Stimulated activated CD8-positive, alpha-beta memory T cell treated with anti-CD3 and anti-CD28 coated beads, Interleukin-2, amount 100 ng/mL, for 48 hours (primary cell): ENCODE data around the gene FKBP14.
A peak's percentile ranks its signal among the peaks of the same experiment; 100 is the strongest.

Experiments
- DNase-seq, 2 donors: peaks; one replicate each; pipeline ENCODE4 v3.0.0-alpha.2; 2020; ENCODE audit warnings: low read depth in 2 of 2

The FKBP14 gene

DNA sequence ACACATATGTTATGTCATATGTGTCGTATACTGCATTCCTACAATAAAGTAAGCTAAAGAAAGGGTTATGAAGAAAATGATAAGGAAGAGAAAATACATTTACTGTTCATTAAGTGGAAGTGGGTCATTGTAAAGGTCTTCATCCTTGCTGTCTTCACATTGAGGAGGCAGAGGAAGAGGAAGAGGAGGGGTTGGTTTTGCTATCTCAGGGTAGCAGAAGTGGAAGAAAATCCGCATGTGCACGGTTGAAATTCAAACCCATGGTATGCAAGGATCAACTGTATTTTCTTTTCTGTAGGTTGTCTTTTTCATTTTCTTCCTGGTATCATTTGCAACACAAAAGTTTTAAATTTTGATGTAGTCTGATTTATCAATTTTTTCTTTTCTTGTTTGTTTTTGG, 8.0 kb upstream of the FKBP14 start:
- no peak for DNase-seq

DNA sequence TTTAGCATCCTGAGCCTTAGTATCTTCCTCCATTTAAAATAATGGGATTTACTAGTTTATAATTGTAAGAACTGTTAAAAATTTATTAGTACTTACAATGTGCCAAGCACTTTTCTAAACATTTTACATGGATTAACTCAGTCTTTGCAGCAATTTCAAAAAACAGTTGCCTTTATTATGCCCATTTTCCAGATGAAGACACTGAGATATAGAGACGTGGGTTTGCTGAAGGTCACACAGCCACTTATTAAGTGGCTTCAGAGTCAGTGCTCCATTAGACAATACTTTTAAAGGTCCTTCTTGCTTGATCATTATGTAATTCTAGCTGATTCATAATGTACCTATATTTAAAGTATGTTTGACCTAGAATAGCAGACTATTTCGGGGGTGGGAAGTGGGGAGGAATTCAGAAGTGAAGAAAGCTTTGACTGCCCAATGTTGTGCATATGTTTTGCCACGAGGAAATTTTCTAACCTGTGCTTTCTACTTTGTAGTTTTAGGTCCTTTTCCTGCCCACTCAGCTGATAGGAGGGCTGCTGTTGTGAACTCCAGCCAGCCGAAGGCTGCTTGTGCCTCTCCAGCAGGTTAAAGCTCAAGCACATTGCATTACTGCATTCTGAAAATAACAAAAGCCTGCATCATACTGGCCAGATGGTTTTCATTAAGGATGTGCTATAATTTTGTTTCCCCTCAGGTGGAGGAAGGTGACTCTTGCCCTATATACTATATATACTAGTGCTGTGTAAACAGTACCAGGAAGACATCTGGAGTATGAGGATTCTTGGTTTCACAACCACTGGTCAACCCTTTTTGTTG, 6.0 kb upstream of the FKBP14 start:
- DNase-seq: no peak

DNA sequence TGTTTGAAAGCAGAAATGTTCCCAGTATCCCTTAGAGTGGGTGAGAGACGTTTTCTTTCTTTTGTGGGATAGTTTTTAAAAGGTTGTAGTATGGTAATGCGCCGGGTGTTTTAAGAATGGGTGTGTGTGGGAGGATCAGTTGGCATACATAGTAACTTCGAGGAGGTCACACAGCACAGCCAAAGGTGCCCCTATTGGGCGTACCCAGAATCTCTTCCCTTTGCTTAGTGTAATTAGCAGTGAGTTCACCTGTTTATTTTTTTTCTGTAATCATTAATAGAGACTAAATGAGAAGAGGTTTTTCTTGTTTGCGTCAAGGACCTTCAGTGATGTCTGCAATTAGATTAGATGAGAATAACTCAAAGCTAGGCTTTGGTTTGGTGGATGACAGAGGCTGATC, 3.2 kb upstream of the FKBP14 start:
- no peak for DNase-seq

DNA sequence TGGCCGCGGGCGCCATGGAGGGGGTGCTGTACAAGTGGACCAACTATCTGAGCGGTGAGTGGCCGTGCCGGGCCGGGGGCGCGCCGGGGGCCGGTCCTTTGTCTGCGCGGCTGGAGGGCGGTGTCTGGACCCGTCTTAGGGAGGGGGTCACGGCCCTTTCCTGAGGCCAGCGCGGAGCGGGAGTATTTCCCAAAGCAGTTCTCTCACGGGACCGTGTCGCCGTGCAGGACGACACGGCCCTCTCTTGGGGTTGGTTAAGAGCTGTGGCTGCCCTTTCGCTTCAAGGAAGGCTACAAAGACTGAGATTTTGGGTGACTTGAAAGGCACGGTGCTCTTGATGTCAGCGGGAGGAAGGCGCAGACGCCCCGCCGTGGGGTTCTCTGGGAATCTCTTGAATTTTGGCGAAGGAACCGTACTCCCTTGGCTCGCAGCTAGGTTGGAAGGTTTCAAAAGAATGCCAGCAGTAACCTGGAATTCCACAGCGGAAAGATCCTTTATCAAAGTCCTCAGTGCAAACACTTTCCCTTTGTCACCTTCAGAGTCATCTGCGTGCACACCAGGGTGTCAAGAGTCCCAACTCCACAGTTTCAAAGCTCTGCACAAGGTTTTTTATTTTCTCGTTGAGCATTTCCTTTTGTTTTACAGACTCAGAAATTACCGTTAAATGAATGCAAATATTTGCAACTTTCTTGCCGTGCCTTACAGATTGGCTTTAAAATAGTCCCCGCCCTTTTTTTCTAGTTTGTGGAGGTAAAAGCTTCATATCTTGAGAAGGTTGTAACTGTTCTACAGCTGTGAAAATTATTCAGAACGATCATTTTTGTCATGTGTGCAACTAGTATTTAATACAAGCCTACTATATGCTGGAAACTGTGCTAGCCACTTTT, 2.5 kb upstream of the FKBP14 start:
- peak in 1 of 2 donors; percentile 15 for DNase-seq

DNA sequence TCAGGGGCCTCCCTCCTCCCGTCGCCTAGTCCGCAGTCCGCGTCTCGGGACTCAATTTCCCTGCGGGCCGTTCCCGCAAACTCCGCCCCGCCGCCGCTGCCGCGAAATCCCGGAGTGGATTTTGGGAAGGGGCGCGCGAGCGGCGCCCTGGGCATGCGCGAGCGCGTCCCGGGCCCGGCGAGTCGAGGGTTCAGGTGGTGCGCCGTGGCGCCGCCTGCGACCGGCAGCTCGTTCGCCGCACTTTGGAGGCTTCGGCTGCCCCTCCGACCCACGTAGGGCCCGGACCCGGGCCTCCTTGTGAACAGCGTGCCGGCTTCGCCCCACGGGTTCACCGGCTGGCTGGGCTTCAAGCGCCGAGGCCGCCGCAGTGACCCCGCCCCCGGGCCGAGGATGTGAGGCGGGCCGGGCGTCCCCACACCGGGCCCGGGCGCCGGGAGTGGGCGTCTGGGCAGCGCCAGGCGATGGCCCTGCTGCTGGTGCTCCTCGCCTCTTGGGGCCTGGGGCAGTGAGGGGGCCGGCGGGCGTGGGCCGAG, 1.8 kb upstream of the FKBP14 start, which contains the start of gene PLEKHA8:
TSS of gene PLEKHA8 (plus strand) at position 197 of the 533 bp plus-strand sequence. CDS start 351 bp downstream, outside the sequence.
- peak; percentile 82 to 84 for DNase-seq

DNA sequence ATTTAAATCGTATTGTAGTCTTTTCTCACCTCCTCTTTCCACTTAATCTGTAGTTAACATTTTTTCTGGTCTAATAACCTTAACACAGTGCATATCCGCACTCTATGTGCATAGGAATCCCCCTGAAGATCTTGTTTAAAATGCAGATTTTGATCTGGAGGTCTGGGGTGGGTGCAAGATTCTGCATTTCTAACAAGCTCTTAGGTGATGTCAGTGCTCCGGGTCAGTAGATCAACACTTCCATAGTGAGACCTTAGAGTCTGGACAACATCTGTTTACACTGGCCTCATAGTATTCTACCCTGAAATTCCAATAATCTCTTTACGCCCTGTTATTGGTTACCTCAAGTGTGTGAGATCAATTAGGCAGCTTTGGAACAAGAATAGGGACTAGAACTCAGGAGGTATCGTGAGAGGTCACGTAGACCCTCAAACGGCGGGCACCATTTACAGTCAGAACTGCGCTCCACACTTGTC, 1.3 kb upstream of the FKBP14 start:
- DNase-seq: no peak

DNA sequence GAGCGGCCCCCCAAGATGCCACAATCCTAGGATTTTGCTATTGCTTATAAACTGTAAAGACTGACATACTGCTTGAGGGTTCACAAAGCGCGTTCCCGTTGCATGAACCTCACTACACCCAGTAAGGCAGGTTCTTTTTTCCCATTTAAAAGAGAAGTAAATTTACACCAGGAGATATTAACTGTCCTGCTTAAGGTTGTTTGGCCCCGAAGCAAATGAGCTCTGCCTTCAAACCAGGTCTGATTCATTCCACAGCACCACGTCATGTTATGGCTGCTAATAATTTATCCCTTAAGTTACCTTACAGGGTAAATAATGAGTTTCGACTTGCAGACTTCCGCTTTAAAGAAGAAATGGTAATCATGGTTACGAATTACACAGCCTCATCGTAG, 559 bp upstream of the FKBP14 start:
- DNase-seq: no peak

DNA sequence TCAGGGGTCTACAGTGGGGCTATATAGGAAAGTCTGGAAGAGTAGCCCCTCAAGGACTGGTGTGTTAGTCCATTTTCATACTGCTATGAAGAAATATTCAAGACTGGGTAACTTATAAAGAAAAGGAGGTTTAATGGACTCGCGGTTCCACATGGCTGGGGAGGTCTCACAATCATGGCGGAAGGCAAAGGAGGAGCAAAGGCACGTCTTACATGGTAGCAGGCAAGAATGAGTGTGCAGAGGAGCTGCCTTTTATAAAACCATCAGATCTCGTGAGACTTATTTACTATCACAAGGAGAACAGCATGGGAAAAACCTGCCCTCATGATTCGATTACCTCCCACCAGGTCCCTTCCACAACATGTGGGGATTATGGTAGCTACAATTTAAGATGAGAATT, 3.0 kb downstream of the FKBP14 start:
- no peak for DNase-seq

DNA sequence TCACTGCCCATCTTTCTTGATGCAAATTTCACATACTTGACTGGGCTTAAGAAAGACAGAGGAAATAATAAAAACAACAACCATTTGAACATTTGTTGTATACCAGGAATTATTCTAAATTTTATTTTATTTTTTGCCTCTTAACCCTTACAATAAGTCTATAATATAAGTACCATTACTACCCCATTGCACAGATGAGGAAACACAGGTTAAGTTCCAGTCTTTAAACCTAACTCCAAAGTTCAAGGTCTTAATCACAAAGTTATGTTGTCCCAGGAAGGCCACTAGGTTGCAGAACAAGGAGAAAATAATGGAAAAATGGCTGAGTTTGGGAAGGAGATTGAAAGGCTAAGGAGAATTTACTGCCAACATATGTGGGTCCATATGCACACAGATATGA, 3.5 kb downstream of the FKBP14 start:
- DNase-seq: no peak

DNA sequence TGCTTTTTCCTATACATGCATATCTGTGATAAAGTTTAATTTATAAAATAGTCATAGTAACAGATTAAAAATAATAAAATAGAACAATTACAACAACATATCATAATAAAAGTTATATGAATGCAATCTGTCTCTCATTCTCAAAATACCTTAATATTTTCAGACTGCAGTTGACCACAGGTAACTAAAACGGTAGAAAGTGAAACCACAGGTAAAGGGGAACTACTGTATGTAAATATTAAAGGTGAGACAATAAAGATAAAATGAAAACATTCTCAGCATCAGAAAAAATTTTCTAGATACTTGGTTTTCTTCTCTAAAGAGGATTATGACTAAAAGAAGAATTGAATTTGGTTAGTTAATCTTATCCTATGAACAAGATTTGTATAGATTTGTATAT, 6.0 kb downstream of the FKBP14 start:
- DNase-seq: no peak

DNA sequence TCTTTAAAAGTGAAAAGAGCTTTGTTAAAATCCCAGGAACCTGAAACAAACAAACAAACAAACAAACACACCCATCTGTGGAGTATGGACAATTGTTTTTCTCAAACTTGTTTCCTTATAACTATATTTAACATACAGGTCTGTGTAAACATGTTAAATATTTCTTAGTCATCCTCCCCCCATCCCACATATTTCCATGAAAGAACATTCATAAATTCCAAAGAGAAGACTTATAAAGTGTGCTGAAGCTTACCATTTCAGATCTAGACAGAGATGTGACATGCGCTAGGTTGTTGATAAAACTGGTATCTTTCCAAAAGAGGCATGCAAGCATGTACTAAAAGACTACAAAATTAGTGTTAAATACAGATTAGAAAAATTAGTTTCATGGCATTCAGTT, 6.5 kb downstream of the FKBP14 start:
- no peak for DNase-seq

DNA sequence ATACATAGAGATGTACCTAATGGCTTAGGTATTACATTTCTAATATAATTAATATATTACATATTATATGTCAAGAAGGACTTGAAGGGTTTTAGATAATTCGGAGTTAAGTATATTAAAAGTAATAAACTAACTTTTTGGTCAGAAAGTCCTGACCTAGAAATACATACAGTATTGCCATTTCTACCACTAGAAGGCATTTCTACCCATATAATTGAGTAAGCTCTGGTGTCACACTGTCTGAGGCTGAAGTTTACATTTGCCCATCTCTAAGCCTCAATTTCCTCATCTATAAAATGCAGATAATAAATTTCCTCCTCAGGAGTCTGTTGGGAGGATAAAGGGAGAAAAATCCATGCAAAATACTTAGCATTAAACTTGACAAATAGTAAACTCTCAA, 7.1 kb downstream of the FKBP14 start:
- DNase-seq: no peak

DNA sequence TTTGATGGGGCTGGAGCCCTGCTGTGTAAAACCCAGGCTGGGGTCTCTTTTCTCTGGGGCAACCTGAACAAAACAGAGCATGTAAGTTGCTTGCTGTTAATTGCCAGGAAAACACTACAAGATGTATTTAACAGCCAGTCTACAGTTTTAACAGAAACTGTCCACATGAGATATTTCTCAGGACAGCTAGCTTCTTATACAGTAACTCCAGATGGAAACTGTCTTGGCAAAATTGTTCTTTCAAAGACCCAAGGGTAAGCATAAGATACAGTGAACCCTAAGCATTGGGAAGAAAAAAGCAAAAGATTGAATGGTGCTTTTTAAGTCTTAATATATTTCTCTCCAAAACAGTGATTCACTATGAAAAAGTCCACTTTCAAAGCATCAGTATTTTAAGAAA, 8.1 kb downstream of the FKBP14 start:
- no peak for DNase-seq

DNA sequence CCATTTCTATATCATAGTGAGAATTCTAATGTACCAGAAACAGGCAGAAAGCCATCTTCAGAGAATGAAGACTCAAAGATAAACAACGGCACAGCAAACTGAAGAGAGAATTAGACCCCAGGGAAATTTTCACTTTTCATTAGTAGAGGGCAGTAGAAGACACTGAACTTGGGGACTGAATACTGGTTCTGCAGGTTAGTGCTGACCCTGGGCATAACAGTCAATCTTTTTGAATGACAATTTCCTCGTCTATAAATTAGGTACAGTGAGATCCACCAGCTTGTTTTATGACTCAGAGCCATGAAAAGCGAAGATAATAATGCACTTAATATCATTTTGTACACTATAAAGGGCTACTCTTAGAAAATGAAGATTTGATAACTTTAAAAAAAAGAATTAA, 13.7 kb downstream of the FKBP14 start:
- DNase-seq: no peak

DNA sequence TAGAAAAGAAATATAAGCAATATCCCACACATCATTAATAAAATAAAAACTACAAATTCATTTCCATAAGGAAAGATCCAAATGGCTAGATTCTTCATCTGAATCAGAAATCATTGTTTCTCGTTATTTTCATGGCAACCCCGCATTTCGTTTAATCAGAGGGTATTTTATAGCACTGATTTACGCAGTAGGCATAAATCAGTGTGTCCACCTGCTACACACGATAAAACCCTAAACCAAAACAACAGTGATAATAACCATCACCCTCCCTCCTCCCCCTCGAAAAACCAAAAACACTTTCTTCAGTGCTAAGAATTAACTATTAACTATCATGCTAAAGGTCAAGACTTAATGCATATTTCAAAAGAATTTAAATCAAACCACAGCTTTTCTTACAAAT, 16.5 kb downstream of the FKBP14 start:
- DNase-seq: no peak

DNA sequence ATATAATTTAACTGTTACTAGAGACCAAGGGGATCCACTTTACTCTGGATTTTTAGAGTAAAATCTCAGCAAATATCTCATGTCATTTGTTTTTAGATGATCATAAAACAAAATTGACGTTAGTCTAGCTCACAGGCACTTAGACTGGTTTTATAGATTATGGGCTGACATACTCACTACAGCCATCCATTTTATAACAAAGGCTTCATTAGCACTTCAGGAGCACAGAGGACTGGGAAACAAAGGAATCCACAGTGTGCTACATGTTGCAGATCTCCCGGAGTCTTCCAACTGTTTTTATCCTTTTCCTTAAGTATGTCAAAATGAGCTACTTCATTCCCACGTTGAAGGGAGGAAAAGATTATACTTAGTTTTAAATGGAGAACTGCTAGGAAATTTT, 21.0 kb downstream of the FKBP14 start:
- no peak for DNase-seq

DNA sequence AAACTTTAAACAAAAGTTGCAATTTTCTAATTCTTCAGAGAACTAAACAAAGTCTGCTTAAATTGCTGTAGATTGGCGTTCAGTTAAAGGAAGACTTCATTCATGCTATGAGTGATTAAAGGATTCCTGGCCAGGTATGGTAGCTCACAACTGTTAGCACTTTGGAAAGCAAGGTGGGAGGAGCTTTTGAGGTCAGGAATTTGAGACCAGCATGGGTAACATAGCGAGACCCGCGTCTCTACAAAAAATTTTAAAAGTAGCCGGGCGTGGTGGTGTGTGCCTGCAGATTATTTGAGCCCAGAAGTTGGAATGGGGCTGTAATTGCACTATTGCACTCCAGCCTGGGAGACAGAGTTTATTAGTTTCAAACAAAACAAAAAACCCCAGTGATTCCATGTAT, 23.4 kb downstream of the FKBP14 start:
- DNase-seq: no peak

DNA sequence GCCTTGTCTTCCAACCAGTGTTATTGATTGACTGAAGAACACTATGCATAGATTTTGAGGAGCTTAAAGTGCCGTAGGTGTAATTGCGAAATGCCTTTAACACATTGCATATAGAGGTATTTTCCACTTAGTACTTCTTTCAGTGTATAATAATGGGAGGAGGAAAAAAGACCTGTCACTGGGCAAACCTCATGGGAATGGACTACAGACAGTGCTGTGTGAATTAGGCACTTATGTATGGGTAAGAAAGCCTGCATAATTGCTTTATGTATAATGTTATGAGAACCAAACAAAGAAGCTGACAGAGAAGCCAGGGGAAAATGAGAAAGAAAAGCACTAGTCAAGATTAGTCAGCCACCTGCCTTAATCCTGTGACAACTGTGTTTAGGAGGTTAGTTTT, 24.5 kb downstream of the FKBP14 start:
- no peak for DNase-seq

DNA sequence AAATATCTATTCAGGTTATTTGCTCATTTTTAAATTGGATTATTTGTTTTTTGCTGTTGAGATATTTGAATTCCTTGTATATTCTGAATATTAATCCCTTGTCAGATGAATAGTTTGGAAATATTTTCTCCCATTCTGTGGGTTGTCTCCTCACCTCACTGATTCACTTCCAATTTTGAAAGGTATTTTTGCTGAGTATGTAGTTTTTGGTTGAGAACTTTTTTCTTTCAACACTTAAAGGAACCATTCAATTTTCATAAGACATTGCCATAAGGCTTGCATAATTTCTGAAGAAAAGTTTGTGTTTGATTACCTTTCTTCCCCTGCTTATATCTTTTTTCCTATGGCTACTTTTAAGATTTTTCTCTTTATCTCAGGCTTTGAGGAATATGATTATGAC, 28.0 kb downstream of the FKBP14 start:
- no peak for DNase-seq

DNA sequence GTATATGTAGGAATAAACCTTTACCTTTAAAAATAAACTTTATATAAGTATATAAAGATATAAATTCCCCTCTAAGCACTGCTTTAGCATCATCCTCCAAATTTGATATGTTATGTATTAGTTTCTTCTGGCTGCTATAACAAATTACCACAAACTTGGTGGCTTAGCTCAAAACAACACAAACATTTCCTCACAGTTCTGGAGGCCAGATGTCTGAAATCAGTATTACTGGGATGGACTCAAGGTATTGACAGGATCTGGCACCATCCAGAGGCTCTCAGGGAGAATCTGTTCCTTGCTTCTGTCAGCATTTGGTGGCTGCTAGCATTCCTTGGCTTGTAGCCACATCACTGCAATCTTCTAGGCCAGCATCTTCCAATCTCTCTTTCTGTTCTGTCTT, 30.2 kb downstream of the FKBP14 start:
- no peak for DNase-seq

DNA sequence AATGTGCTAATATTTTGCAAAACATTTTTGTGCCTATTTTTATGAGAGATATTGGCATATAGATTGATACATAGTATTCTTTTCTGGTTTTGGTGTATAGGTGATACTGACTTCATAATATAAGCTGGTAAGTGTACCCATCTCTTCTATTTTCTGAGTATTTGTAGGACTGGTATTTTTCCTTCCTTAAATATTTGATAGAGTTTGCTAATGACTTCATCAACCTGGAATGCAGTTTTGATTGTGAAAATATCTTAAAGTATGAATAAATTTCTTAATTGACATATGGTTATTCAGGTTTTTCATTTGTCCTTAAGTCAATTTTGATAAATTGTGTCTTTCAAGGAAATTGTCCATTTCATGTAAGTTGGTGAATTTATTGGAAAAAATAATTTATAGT, 30.9 kb downstream of the FKBP14 start:
- no peak for DNase-seq

DNA sequence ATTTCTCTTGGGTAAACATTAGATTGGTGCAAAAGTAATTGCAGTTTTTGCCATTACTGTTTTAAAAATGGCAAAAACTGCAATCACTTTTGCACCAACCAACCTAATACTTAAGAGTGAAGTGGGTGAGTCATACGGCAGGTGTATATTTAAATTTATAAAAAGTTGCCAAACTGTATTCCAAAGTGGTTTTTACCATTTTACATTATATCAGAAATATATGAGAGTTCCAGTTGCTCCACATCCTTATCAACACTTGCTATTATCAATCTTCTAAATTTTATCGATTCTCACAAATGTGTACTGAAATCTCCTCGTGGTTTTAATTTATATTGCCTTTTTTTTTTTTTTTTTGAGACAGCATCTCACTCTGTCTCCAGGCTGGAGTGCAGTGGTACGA, 33.4 kb downstream of the FKBP14 start:
- DNase-seq: no peak

DNA sequence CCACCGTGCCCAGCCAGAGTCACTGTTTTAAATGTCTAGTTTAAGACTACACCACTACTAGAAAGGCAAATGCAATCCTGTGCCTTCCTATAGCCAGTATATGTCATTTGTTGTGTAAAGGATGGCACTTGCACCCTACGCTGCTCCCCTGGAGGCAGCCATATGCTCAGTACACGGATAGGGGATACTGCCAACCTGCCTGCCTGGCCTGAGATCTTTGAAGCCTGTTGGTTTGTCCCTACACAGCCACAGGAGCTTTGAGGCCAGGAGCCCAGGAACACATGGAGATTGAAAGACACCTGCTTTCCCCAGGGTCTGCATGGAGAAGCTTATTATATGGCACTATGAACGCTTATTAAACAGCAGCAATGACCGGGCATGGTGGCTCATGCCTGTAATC, 34.6 kb downstream of the FKBP14 start:
- no peak for DNase-seq
